ENCODE measurements around the gene TMEM131.
A peak's percentile ranks its signal among the peaks of the same experiment; 100 is the strongest.
"Not testable (repeated sequence)": the region's sequence is repeated elsewhere in the genome, so short reads cannot be mapped to it uniquely, and the experiment has no call there.

Gene TMEM131

GRCh38 chr2:97718051-97718882 lies 277.5 kb downstream of the TMEM131 start:
- peak in 1 of 2 donors; percentile 61 for DNase-seq

GRCh38 chr2:97717613-97717995 lies 278.1 kb downstream of the TMEM131 start:
- no peak for DNase-seq

GRCh38 chr2:97716695-97717612 lies 278.8 kb downstream of the TMEM131 start:
- no peak for DNase-seq

GRCh38 chr2:97715951-97716694 lies 279.6 kb downstream of the TMEM131 start:
- DNase-seq = no peak

GRCh38 chr2:97714950-97715652 lies 280.6 kb downstream of the TMEM131 start:
- no peak for DNase-seq

GRCh38 chr2:97714084-97714949 lies 281.4 kb downstream of the TMEM131 start:
- no peak for DNase-seq

GRCh38 chr2:97713296-97714083 lies 282.3 kb downstream of the TMEM131 start, which contains the start of gene ZAP70:
Gene ZAP70 (plus strand): TSS chr2:97713576. CDS start chr2:97724037, 10,461 bp downstream.
- peak in 1 of 2 donors; percentile 53 for DNase-seq

GRCh38 chr2:97712693-97713295 lies 283.0 kb downstream of the TMEM131 start:
- DNase-seq = no peak

GRCh38 chr2:97712175-97712574 lies 283.6 kb downstream of the TMEM131 start:
- not testable (repeated sequence) for DNase-seq

GRCh38 chr2:97711394-97711711 lies 284.4 kb downstream of the TMEM131 start:
- DNase-seq = no peak

GRCh38 chr2:97708608-97709007 lies 287.1 kb downstream of the TMEM131 start:
- DNase-seq = no peak

GRCh38 chr2:97708048-97708380 lies 287.7 kb downstream of the TMEM131 start:
- DNase-seq = no peak

GRCh38 chr2:97707362-97708047 lies 288.2 kb downstream of the TMEM131 start:
- no peak for DNase-seq

- no peak for DNase-seq
These were observed 288.9 kb downstream of the TMEM131 start for GRCh38 chr2:97706708-97707345.
